NCI-H774 (cell line): ENCODE data around the gene CERK.

Experiments used
- DNase-seq: peaks from one replicate; lab custom pipeline; 2025; lab: John Stamatoyannopoulos, UW

The CERK gene

DNA sequence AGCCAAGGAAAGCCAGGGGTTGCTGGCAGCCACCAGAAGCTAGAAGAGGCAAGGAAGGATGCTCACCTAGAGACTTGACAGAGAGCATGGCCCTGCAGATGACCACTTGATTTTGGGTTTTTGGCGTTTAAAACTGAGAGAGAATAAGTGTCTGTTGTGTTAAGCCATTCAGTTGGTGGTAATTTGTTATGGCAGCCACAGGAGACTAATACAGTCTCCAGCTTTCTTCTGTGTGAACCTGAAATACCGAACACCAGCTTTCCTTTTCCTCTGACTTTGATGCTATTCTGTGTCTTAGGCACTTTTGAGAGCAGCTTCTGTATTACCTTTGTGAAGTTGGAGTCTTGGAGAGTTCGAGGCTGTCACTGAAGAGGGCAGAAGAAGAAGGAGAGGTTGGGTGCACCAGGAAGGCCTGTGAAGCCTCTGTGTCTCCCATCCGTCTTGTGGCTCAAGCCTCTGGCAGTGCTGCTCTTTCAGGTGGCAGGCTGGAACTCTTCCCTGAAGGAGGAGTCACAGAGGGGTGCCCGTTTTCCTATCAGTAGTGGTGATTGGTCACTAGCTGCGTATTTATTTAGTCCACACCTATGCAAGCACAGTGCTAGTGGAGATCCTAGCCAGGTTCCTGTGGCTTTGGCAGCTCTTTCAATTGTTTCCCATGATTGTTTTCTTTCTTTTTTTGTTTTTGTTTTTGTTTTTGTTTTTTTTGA, 26.9 kb upstream of the CERK start:
- DNase-seq: no peak

DNA sequence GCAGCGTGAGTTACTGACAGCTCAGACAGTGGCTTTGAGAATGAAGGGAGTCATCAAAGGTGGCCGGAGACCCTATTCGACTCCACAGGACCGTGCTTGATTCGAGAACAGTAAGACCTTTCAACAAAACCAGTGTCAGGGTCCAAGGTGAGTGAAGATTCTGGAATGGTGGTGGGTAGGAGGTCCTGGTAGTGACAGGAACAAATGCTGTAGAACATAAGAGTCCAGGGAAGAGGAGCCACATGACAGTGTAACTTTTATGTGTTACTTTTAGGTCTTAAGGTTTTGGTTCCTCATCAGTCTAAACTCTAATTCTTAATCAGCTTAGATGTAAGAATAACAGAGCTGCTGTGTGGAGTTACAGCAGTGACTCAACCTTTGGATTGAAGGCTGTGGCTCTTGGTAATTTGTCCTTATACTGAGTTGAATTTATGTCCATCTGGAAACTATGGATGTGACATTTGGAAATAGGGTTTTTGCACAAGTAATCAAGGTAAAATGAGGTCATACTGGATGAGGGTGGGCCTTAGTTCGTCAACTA, 26.2 kb upstream of the CERK start:
- DNase-seq: no peak

DNA sequence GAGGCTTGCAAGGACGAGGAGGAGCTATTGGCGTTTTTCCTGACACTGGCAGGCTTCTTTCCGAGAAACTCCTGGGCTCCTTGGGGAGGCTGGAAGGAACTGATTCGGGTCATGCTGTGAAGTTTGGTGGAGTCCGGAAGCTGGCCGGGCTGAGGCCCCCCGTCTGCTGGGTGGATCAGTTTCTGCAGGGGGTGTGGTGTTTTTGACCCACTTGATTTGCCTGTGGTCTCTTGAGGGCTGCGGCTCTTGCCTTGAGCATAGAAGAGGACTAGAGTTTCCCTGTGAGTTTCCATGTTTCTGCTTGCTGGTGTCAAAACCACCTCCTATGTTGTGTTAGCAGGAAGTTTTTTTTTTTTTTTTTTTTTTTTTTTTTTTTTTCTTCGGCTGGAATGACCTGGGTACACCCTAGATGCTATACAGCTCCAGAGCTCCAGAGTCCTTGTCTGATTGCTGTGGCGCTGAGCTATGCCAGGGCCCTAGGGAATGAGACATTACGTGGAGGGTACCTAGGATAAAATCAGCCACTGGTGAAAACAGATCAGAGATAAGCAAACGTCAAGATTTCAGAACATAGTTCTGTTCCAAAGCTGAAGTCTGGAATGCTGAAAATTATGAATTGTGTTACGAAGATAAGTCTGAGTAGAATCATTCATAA, 25.1 kb upstream of the CERK start:
- DNase-seq: no peak

DNA sequence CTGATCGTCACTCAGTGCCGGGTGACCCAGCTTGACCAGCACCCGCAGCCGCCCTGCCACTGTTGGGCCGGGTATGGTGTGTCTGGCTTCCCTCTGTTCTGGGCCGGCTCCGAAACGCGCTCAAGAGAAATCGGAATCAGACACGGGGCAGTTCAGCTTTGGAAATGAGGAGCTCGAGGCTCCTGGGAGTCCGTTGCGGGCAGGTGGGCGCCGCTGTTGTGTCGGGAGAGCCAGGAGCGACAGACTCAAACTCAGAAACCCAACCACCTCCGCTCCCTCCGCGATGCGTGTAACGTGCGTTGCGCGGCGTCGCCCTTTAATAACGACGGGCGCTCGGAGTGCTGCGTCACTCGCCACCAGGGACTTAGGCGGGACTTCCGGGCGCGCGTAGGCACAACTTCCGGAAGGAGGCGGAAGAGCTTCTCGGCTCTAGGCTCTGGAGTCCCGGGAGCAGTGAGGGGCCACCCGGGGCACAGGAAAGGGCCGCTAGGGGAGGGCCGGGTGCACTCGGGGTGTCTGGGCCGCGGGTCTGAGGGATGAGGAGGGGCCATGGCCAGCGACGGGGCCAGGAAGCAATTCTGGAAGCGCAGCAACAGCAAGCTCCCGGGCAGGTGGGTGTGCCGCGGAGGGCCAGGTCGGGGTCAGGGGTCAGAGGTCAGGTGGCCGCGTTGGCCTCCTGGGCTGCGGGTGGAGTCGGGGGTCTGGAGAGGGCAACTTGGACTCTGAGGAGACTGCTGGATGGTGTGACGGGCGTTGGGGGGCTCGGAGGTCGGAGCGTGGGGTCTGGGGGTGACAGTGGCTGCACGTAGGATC, 24.4 kb upstream of the CERK start, which contains the start of gene TBC1D22A:
TBC1D22A (plus strand) TSS at position 413 of the 813 bp plus-strand sequence; CDS start at position 550, 137 bp downstream.
- DNase-seq: peak; percentile 80

DNA sequence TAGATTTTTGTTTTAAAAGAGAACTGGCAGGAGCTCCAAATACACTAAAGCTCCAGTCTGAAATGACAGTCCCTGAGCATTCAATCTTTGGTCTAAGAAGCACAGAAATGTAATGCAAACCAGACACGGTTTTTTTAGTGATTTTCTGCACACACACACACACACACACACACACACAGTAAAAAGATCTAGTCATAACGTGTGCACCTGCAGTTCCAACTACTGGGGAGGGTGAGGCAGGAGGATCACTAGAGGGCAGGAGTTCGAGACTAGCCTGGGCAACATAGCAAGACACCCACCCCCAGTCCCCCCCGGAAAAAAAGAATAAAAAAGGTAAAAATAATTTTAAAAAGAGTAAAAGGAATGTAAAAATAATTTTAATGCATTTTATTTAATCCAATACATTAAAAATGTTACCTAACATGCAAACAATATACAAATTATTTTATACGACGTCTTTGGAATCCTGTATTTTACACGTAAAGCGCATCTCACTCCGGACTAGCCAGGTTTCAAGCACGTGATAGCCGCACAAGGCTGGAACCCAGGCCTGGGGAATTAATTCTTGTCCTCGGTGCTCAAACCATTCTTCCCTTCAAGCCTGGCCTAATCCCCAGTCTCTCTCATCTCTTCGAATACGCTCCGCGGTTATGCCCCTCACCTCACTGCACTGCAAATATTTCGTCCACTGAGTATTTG, 23.6 kb upstream of the CERK start:
- no peak for DNase-seq

DNA sequence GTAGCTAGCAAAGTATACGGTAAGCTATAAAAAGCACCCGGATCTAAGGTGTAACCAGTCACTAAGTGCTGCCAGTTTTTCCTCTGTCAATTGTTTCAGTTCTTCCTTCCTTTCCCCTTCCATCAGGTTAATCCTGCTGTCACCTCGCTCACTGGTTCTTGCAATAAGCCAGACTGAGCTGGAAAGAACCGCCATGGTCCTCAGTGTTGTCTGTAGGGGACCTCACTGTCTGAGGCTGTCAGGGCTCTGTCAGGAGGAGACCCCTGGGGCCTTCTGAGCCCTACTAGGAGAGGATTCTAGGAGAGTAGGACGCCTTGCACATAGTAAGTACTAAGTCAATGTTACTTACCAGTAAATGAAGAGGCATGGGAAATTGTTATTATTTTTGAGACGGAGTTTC, 23.0 kb upstream of the CERK start:
- no peak for DNase-seq

DNA sequence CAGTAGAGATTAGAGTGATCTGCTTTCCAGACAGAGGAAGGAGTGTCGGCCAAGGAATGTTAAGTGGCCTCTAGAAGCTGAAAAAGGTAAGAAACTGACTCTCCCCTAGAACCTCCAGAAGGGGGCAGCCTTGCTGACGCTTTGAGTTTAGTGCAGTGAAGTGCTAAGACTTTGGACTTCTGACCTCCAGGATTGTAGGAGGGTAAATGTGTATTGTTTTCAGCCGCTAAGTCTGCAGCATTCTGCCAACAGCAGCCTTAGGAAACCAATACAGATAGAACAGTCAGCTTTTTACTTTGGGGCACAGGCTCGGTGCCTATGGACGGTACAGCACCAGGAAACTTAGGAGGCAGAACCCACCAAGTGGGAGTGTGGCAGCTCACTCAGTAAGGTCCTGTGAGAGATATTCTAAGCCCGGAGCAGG, 20.8 kb upstream of the CERK start:
- DNase-seq: no peak

DNA sequence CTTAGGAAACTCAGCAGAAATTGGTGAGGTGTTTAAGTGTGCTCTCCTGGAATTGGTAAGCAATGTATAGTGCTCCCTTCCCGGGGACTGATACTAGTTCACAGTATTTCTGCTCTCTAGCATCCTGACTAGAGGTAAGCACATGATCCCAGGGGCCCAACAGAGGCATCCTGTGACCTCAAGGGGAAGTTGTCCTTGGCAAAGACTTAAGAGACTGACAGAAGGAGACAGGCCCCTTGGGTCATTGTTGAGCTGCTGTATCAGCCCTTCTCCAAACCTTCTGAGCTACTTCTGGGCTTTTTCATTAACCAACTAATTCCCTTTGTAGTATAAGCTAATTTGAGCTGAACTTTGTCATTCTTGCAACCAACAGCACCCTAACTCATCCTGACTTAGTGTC, 20.1 kb upstream of the CERK start:
- no peak for DNase-seq

DNA sequence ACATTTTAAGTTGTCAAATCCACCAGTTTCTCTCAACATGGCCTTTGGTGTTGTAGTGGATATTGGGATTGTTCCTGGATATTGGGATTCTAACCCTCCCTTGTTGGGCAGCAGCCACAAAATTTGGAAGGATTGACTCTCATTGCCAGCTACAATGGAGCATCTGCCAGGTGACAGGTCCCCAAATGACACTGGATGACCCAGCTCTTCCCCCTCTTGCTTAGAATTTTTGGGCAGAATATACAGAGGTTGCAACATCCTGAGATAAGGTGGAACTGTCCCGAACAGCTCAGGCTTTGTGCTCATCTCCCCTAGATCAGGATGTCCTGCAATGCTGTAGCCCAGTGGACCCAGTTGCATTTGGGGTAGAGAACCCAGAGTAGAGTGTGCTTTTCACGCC, 19.1 kb upstream of the CERK start:
- no peak for DNase-seq

DNA sequence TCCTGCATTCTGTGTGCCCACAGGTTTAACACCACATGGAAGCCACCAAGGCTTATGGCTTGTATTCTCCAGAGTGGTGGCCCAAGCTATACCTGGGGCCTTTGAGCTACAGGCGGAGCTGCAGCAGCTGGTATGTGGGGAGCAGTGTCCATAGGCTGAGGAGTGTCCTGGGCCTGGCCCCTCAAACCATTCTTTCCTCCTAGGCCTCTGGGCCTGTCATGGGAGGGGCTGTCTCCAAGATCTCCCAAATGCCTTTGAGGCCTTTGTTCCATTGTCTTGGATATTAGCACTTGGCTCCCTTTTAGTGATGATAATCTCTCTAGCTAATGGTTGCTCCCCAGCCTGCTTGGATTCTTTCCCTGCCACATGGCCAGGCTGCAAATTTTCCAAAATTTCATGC, 18.0 kb upstream of the CERK start:
- no peak for DNase-seq

DNA sequence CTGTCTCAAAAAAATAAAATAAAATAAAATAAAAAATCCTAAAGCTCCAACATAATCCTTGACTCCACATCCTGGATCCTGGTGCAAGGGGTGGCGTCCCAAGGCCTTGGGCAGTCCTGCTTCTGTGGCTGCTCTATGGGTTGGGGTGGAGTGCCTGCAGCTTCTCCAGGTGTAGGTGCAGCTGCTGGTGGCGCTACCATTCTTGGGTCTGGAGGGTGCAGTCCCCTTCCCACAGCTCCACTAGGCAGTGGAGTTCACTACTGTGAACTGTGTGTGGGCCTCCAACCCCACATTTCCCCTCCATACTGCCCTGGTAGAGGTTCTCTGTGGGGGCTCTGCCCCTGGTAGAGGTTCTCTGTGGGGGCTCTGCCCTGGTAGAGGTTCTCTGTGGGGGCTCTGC, 17.5 kb upstream of the CERK start:
- no peak for DNase-seq

DNA sequence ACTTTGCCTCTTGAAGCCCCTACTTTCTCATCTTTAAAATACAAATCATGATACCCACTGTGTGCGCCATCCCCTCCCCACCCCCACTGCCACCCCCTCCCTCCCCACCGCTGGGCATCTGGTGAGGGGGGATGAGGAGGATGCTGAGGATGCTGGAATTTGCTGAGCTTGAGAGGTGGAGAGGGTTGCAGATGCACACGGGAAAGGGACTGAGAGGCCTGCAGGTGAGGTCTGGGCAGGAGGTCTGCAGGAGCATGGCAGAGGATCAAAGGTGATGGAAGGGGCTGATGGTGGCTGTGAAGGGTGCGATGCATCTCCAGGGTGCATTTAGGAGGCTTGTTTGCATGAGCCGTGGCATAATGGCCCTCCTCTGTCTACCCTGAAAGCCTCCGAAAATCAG, 16.8 kb upstream of the CERK start:
- DNase-seq: no peak

DNA sequence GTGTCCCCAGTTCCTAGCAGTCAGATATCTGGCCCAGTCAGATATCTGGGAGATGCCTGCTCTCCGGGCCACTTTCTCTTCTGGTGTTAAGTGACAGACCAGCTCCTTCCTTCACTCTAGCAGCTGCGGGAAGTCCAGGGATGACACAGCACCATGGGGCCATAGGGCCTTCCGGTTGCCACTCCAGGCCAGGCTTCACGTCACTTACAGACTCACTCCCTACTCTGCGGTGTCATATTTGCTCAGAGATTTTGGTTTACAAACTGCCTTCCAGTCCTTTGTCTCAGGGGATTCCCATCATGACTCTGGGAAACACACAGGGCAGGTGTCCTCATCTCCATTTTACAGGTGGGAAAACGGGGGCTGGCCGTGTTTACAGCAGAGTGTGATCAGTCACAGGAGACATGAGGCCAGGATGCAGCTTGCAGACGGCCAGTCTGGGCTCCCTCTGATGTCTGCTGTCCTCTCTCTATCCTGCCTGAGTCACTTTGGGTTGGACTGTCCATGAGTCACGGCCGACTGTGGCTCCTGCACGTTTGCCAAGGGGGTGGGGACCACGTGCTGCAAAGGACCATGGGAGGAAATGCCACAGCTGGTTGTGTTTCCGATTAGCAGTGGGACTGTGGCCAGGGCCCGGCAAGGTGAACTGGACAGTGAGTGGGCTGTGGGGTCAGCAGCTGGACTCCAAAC, 16.2 kb upstream of the CERK start:
- no peak for DNase-seq

DNA sequence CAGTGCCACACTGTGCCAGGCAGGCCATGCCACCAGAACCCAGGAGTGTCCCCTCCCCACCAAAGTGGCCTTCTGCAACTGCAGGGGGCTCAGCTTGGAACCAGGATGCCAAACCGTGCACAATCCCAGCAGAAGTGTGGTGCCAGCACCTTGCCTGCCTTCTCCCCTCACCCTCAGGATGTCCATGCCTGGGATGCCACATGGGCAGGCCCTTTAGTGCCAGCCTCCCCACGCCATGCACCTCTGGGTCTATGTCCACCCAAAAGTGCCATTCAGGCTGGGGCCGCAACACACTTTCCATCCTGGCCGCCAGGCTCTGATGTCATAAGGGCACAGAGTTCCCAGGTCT, 15.7 kb upstream of the CERK start:
- DNase-seq: no peak

DNA sequence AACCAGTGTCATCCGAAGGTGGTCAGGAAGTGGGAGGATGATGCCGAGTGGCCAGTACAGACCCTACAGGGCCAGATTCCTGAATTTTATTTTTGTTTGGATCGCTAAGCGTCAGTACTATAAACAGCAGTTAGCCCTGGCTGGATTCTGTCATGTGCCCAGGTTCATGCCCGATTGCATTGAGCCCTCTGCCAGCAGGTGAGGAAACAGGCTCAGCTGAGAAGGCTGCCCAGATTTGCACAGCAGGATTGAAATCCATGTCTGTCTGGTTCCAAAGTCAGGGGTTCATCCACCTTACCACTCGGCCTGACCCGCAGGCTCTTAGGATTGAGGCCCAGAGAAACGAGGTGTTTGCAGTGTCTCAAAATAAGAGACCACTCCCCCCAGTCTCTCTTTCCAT, 15.3 kb upstream of the CERK start:
- DNase-seq: no peak

DNA sequence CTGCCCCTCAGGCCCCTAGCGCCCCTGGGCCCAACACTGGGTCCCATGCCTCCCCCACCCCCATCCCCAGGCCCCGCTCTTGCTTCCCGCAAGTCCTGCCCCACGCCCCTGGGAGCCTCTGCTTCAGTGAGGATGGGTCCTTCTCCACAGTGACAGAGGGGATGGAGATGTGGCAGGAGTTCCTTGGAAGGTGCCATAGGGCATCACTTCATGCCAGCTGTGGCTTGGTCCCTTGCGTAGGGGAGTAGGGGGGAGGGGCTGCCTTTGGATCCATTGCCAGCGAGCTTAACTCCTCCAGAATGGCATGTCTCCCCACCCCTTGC, 14.9 kb upstream of the CERK start:
- DNase-seq: no peak

DNA sequence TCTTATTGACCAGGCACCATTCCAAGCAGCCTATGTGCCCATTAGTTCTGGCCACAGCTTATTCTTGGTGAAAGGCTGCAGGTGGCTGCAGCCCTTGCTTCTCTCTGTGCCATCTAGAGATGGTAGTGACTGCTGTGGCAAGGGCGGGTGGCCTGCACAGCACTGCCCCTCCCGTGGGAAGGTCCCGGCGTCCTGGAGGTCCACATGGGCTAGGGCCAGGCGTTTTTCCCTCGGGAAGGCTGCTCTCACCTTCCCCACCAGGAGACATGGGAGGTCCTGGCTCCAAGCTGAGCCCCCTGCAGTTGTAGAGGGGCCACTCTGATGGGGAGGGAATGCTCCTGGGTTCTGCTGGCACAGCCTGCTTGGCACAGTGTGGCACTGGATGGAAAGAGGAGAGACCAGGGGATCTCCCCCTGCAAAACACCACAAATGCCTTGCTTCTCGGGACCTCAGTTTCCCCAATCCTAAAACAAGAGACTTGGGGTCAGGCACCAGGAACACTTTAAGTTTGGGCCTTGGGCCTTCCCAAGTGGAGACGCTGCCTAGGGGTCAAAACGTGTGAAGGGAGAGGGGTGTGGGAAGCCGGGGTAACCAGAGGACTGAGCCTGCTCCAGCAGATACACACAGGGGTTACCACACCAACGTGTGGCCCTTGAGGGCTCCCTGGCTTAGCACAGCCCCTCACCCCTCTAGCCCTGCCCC, 14.4 kb upstream of the CERK start:
- DNase-seq: no peak

DNA sequence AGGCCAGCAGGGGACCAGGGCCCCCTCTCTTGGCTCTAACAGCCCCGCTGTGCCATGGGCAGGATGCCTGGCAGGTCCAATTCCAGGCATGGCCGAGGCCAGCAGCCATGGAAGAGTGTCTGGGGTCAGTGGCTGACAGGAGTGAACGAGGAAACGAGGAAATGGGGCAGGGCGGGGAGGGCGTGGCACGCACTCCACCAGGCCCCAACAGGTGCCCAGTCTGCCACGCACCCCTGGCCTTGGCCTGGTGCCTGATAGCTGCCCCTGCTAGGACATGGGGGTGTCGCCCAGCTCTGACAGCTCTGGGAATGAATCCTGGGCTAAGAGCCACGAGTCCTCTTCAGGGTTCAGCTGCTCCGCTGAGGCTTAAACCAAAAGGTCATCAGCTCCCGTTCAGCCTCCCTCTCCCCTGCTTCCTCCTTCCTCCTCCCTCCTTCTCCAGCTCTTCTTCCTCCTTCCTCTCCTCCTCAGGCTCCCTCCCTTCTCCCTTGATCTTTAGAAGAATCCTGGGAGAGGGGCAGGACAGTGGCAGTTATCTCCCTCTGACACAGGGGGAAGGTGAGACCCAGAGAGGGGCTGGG, 12.9 kb upstream of the CERK start:
- DNase-seq: no peak

DNA sequence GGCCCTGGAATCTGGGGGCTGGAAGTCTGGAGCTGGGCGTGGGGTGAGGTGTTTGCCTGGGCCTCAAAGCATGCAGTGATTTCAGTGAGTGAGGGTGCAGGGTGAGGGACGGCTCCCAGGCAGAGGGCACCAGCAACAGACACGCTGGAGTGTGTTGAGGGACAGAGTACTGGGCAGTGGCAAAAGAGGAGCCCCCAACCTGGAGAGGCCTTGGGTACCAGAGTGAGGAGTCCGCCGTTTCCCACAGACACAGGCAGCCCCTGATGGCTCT, 12.4 kb upstream of the CERK start:
- DNase-seq: no peak

DNA sequence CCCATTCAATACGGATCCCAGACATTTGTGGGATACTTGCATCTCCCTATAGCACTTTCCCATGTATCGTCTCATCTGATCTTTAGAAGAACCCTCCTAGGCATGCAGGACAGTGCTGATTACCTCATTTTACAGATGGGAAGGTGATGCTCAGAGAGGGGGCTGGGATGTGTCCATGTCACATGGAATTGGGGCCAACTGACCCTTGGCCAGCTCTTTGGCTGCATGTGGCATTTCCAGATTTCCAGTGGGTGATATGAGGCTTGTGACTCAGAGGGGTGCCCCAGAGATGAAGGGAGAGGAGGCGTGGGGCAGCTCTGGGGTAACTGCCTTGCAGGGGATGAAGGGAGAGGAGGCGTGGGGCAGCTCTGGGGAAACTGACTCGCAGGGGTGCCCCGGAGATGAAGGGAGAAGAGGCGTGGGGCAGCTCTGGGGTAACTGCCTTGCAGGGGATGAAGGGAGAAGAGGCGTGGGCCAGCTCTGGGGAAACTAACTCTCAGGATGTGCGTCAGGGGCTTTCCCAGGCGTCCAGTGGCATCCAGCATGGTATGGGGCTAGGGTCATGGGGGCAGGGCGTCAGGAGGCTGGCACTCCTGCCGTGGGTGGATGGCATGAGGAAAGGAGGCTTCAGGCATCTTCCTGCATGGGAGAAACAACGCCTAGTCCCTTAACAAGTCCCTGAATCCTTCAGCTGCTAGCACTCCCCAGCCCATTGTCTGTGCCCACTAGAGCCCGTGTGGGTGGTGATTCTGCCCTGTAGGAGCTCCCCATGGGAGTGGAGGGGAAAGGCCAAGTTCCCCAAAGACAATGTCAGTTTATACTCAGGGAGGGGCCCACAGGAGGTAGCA, 11.9 kb upstream of the CERK start:
- no peak for DNase-seq
